MG63 (cell line): Measurements from ENCODE around the gene LINGO1. TPM values are rescaled to one million over a fixed set of nuclear protein-coding genes. Genes with fewer than 3 reads are reported as not detected.

ENCODE experiments used
- DNase-seq: peaks from one replicate; pipeline ENCODE4 v3.0.0-alpha.2; 2020
- H3K27me3 ChIP-seq: fragments of 250-450 bp; sonication (Bioruptor Pico); 2 replicates; pipeline ENCODE4 v1.5.1; 2020; ENCODE audit warnings: mild to moderate bottlenecking, moderate library complexity
- H3K36me3 ChIP-seq: fragments of 250-450 bp; sonication (Bioruptor Pico); 2 replicates; pipeline ENCODE4 v1.5.1; 2020; ENCODE audit warnings: mild to moderate bottlenecking, moderate library complexity
- H3K4me3 ChIP-seq: fragments of 250-450 bp; sonication (Bioruptor Pico); 2 replicates; pipeline ENCODE4 v1.5.1; 2020; ENCODE audit warnings: mild to moderate bottlenecking, moderate library complexity
- H3K9me3 ChIP-seq: fragments of 250-450 bp; sonication (Bioruptor Pico); 2 replicates; pipeline ENCODE4 v1.5.1; 2020; ENCODE audit warnings: mild to moderate bottlenecking, moderate library complexity
- total RNA-seq: library from RNA; depleted of rRNA; stranded (reverse); fragments of >200 nt; shearing (Covaris generic); gene quantifications from 2 replicates; pipeline ENCODE4 v1.2.3, GENCODE V29; 2014; ENCODE audit warnings: low replicate concordance

Gene LINGO1
- total RNA-seq, 1 experiment from 2014 or later = not detected

DNA sequence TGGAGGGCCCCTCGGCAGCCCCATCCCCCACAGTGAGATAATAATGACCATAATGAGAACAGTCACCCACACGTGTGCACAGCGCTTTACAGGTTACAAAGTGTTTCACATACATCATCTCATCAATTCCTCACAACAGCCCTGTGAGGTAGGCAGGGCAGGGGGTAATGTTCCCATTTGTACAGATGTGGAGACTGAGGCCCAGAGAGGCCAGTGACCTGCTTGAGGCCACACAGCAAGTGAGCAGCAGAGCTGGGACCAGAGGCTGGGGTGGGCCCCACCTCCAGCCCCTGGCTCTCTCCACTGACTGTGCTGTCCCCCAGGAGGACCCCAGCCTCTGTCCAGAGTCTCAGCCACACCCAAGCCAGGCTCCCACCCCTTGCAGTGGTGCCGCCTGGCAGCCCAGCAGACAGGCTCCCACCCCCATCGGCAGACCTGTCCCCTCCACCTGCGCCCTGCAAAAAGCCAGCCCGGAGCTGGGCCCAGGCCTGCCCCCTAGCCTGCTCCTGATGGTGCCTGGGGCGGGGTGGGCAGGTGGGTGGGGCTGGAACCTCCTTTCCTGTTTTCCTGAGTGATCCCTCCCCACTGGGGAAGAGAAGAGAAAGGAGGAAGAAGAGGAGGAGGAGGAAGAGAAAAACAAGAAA is 19.6 kb downstream of the LINGO1 start:
- H3K27me3 ChIP-seq = no peaks in the 10 kb centered on the region

DNA sequence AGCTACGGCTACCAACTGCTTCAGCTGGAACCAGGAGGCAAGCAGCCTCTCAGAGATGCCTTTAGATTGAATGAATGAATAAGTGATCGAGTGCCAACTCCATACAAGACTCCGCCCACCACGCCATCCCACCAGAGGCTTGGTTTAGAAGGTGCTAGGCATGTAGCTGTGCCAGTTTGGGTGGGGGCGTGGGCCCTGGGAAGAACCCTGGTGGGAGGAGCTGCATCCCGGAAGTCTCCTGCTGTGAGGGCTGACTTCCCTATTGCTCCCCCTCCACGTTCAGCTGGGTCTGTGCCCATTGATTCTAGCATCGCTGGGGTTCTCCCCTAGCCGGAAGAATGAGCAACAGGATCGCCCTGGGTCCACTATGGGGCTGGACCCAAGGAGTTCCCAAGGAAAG is 20.9 kb downstream of the LINGO1 start:
- DNase-seq = no peak
- Histone ChIP-seq H3K36me3 (no peaks in the 10 kb centered on the region), H3K9me3 (no peaks in the 10 kb centered on the region), H3K27me3 (no peaks in the 10 kb centered on the region), H3K4me3 (no peak overlapping the region)

More for the DNA sequence above, 19.6 kb downstream of the LINGO1 start:
- H3K36me3 ChIP-seq = no peaks in the 10 kb centered on the region
- H3K9me3 ChIP-seq = no peaks in the 10 kb centered on the region
- no peak overlapping the region for H3K4me3 ChIP-seq
- no peak for DNase-seq

DNA sequence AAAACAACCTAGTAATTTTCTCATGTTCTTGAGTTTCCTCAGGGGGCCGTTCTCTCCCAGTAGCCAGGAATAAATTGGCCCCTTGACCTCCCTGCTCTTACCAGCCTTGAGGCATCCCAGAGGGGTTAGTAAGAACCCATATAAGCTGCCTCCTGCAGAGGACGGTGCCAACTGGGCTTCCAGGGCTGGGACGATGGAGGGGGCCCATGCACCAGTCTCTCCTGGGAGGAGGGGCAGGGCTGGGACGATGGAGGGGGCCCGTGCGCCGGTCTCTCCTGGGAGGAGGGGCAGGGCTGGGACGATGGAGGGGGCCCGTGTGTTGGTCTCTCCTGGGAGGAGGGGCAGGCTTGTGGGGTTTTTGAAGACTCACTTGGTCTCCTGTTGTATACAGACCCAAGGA is 22.0 kb downstream of the LINGO1 start:
- no peaks in the 10 kb centered on the region for H3K9me3 ChIP-seq
- DNase-seq = no peak
- H3K4me3 ChIP-seq = no peak overlapping the region
- no peaks in the 10 kb centered on the region for H3K27me3 ChIP-seq
- no peaks in the 10 kb centered on the region for H3K36me3 ChIP-seq

DNA sequence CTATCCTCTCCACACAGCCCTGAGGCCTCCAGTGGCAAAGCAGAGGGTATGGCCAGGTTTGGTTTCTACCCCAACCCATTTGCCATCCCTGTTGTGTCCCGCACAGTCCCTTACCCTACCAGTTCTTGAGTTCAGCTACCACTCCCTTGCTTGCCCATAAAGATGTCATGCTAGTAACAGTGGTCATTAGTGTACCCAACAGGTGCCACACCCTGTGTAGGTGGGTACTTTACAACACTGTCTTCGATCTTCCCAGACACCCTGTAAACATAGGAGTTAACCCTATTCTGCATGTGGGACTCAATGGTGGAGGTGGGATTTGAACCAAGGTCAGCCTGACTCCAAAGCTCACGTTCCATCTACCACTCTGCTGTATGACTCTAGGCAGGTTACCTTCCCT is 23.2 kb downstream of the LINGO1 start:
- DNase-seq = no peak

DNA sequence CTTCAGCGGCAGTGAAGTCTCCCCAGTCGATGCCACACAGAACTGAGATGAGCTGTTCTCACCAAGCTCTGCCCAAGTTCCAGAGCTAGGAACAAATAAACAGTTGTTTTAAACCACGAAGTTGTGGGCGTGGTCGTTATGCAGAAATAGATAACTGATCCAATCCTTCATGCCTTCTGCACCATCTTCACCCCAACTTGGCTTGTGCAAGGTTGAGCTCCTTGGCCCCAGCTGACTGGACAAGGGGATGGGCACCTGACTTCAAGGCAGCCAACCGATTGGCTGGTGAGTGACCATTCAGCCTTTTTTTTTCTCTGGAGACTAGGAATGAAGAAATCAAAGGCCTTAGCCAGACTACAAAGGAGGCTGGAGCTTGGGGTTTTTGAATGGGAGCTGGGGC is 23.9 kb downstream of the LINGO1 start:
- peak; percentile 38 for DNase-seq
- Histone ChIP-seq H3K27me3 (no peaks in the 10 kb centered on the region), H3K9me3 (no peaks in the 10 kb centered on the region), H3K36me3 (no peaks in the 10 kb centered on the region), H3K4me3 (no peak overlapping the region)

More for the DNA sequence above, 23.2 kb downstream of the LINGO1 start:
- Histone ChIP-seq H3K9me3 (no peaks in the 10 kb centered on the region), H3K36me3 (no peaks in the 10 kb centered on the region), H3K4me3 (no peak overlapping the region), H3K27me3 (no peaks in the 10 kb centered on the region)

DNA sequence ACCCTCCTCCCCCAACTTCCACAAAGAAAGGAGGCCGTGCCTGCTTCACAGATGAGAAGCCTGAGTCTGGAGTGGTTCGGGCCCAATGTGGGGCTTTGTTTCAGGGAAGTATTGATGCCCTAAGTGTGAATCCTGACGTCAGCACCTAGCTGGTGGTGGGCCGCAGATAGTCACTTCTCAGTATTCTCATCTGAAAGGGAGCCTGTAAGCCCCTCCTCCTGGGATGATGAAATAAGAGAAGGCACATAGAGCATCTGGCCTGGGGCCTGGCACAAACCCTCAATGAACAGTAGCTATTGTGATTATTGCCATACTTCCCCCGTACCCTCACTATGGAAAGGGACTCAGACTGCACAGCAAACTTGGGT is 24.8 kb downstream of the LINGO1 start:
- no peak for DNase-seq
- Histone ChIP-seq H3K36me3 (no peaks in the 10 kb centered on the region), H3K4me3 (no peak overlapping the region), H3K9me3 (no peaks in the 10 kb centered on the region), H3K27me3 (no peaks in the 10 kb centered on the region)

DNA sequence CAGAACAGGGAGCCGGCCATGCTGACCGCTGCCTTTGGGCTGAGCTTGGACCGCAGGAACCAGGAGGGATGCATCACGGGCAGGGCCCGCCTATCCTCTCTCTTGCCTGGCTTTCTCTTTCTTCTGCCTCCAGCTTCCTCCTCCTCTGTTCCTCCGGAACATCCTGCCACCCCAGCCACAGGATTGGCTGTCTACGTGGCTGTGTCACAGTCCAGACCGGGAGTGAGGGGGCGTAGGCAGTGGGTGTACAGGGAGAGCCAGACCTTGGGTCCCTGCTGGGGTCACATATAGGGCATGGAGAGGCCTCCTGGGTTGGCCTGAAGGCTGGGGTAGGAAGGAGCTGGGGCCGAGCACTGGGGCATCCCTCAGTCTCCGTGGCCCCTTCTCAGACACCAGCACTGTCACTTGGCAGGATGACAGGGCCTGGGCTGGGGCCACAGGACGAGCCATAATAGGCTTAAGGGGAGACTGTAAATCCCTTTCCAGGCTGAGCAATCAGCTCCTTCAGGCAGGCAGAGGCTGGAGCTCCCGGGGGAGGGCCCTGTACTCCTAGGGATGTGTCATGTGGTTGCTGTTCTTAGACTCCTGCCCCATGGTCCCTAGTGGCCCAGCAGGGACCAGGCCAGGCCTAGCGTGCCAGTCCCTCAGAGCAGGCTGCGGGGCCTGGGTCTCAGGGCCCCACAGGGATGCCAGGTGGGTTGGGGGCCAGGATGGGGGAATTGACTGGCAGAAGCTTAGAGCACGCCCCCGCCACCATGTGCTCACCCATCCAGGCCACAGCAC is 25.4 kb downstream of the LINGO1 start:
- no peaks in the 10 kb centered on the region for H3K9me3 ChIP-seq
- no peaks in the 10 kb centered on the region for H3K36me3 ChIP-seq
- H3K27me3 ChIP-seq = no peaks in the 10 kb centered on the region
- no peak overlapping the region for H3K4me3 ChIP-seq
- DNase-seq = peak; percentile 91

DNA sequence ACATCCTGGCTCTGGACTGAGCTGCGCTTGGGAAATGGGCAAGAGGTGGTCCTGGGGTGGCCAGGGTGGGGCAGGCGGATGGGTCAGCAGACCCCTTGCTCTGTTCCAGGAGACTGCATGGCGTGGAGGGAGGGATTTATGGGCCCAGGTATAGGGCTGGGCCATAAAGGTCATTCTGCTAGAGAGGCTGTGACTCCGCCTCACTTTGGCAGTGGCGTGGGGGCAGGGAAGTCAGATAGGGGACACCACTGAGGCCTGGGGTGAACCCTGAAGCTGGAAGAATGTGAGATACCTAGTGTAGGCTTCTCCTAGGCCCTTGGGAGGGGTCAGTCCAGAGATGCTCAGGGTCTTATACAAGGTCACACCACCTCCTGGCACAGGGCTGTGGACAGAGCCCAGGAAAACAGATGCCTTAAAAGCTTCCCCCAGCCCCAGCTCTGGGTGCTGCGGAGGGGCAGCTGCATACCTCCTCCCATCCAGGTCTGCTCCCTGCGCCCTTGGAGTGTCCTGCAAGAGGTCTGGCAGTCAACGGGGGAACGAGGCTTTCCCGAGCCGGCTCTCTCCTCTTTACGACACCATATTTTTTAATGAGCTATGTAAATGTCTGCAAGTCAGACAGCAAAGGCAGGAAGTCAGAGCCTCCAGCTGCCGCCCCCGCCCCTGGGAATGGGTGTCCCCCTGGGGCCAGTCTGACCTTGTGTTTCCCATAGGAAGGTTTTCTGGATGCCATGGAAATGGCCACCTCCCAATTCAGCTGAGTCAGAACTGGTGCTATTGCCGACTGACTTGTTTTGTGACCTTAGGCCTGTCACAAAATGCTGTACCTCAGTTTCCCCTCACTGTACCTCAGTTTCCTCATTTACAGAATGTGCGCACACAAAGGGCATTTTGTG is 26.3 kb downstream of the LINGO1 start:
- Histone ChIP-seq H3K9me3 (no peaks in the 10 kb centered on the region), H3K36me3 (no peaks in the 10 kb centered on the region), H3K4me3 (no peak overlapping the region), H3K27me3 (no peaks in the 10 kb centered on the region)
- peak; percentile 60 for DNase-seq

DNA sequence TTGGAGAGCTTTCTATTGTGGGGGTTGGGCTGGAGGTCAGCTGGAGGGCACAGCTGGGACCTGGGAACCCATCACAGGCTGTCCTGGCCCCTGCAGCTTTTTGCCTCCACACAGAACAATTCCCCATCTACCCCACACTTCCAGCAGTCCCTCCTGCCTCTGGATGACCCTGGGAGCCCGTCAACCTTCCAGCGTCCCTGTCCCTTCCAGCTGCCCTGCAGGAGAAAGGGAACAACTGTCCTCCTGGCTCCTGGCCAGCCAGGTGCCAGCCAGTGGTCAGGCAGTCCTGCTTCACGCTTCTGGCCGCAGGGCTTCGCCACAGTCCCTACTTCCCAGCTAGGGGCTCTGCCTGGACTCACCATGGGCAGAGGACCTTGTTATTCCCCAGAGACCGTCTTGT is 27.2 kb downstream of the LINGO1 start:
- H3K9me3 ChIP-seq = no peaks in the 10 kb centered on the region
- H3K36me3 ChIP-seq = no peaks in the 10 kb centered on the region
- no peak for DNase-seq
- H3K27me3 ChIP-seq = no peaks in the 10 kb centered on the region
- no peak overlapping the region for H3K4me3 ChIP-seq

DNA sequence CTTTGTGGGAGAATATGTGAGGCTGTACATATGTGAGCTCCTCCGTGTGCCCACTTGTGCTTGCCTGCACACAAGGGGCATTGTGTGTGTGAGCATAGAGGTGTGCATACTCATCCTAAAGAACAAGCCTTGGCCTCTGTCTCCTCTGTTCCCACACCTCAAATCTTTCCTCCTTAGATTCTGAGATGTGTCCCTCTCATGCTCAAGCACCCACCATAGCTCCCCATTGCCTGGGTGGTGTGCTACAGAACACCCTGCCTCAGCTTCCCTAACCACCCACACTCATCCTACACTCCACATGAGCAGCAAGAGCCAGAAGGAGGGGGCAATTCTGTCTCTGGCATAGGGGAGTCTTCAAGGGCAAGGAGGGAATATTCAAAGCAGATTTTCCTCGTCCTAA is 27.7 kb downstream of the LINGO1 start:
- no peak for DNase-seq
- no peaks in the 10 kb centered on the region for H3K36me3 ChIP-seq
- no peaks in the 10 kb centered on the region for H3K27me3 ChIP-seq
- no peaks in the 10 kb centered on the region for H3K9me3 ChIP-seq
- H3K4me3 ChIP-seq = no peak overlapping the region

DNA sequence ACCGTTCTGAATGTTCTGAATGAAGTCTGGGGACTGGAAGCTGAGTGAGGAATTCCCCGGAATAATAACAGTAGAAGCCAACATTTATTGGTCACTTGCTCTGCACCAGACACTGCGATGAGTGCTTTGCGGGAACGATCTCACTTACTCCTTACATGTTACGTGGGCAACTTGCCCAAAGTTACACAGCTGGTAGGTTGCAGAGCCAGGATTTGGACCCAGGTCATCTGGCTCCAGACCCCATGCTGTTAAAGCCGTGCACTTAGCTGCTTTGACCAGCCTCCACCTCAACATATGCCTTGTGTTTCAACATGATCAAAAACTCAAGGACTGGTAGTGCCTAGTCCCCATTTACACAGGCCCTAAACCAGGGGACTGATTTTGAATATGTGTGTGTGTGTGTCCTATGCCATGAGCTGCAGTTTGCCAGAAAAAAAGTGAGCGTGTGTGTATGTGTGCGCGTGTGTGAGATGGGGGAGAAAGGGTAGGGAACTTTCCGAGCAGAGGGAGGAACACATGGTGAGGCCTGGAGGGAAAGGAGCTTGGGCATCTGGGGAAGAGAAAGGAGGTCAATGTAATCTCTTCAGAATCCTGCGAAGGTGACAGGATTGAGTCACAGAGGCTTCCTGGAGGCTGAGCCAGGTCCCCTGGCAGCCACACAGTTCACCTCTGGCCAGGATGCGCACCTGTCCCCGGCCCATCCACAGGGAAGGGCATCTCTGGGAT is 28.9 kb downstream of the LINGO1 start:
- Histone ChIP-seq H3K4me3 (no peak overlapping the region), H3K27me3 (no peaks in the 10 kb centered on the region), H3K36me3 (no peaks in the 10 kb centered on the region), H3K9me3 (no peaks in the 10 kb centered on the region)
- no peak for DNase-seq

DNA sequence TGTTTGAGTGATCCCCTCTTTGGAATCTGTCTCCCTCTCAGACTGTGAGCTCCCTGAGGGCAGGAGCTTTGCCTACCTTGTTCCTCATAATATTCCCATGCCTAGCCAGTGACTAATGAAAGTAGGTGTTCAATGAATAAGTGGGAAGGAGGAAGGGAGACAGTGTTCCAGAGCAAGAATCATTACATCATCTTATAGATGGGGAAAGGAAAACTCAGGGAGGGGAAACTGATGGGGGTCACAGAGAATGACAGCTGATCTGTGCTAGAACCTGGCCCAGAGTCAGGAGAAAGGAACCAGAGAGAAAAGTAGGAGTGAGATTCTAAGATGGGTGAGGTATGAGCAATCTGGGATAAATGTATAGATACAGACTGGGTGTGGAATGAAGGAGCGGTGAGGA is 29.9 kb downstream of the LINGO1 start:
- Histone ChIP-seq H3K36me3 (no peaks in the 10 kb centered on the region), H3K27me3 (no peaks in the 10 kb centered on the region), H3K9me3 (no peaks in the 10 kb centered on the region), H3K4me3 (no peak overlapping the region)
- DNase-seq = no peak

DNA sequence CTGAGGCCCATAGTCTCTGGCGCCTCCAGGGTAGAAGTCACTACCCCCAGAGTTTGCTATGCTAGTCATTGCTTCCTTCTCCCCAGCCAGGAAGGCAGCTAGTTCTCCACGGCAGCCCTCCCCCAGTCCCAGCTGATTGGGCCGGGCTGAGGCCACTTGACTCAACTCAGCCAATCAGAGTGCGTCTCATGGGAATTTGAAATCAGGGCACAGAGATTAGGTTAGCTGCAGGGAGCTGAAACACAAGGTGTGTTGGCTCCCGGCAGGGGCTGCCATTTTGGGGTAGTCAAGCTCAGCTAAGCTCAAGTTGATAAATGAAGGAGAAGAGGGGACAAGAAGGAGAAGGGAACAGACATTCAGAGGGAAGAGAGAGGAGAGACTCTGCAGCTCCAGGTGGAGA is 32.8 kb downstream of the LINGO1 start:
- no peaks in the 10 kb centered on the region for H3K36me3 ChIP-seq
- peak; percentile 66 for DNase-seq
- no peaks in the 10 kb centered on the region for H3K27me3 ChIP-seq
- no peak overlapping the region for H3K4me3 ChIP-seq
- no peaks in the 10 kb centered on the region for H3K9me3 ChIP-seq

DNA sequence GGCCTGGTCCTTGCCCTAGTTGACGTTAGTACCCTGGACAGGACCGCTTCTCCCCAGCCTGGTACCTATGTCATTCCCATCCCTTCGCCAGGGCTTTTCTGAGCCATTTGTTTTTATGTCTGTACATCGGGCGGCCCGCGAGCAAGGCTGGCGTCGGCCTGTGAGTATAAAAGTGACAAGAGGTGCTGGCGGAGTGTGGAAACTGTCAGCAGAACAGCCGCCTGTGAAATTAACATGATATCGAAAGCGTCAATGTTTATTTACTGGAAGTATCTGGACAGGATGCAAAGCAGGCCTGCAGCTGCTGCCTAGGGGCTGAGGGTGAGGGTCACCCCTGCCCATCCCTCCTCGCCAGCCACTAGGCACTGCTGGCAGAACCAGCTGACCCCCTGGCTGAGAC is 33.4 kb downstream of the LINGO1 start:
- DNase-seq = no peak
- Histone ChIP-seq H3K9me3 (no peaks in the 10 kb centered on the region), H3K4me3 (no peak overlapping the region), H3K36me3 (no peaks in the 10 kb centered on the region), H3K27me3 (no peaks in the 10 kb centered on the region)

DNA sequence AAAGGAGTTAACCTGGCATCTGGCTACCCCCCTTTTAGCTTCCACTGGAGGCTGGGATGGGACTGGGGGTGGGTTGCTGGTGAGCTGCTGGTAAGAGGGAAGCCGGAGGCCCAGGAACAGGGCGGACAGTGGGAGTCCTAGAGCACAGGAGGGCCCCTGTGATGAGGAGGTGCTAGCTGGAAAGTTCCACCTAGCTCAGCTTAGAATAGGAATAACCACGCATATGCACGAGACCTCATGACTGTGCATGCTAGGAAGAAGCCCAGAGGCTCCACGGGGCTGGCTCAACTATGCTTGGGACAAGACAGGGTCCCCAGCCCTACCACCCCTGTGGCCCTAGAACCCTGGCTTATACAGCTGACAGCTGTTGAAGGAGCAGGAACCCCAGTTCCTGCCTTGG is 34.1 kb downstream of the LINGO1 start:
- no peak for DNase-seq
- Histone ChIP-seq H3K9me3 (no peaks in the 10 kb centered on the region), H3K27me3 (no peaks in the 10 kb centered on the region), H3K36me3 (no peaks in the 10 kb centered on the region), H3K4me3 (no peak overlapping the region)

DNA sequence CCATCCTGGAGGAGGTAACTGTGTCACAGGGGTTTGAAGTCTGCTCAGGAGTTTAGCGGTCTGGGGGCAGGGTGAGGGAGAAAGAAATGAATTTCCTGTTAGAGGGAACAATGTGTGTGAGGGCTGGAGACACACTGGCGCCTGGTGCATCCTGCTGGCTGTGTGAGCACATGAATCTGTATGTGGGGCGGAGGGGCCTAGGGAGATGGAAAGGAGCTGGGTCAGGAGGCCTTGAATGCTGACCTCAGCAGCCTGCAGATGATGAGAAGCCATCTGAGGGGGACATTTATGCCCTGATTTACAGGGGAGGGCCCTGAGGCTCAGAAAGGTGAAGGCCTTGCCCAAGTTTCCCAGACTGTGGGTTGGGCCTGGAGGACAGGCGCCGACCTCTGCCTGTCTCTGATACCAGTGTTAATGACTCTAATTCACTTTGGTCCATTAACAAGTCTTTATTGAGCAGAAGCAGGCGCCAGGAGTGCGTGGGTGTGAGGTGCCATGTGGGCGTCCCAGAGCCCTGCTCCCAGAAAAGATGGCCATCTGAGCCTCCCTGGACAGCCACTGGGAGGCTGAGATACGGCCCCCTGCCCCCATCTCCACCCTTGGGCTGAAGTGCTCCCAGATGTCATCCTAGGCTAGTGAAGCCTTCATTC is 34.8 kb downstream of the LINGO1 start:
- no peaks in the 10 kb centered on the region for H3K36me3 ChIP-seq
- no peaks in the 10 kb centered on the region for H3K27me3 ChIP-seq
- DNase-seq = no peak
- no peaks in the 10 kb centered on the region for H3K9me3 ChIP-seq
- no peak overlapping the region for H3K4me3 ChIP-seq
